HG02852 (cell line): Measurements from ENCODE around the gene ARHGDIA.
A peak's percentile ranks its signal among the peaks of the same experiment; 100 is the strongest.
"Not testable (repeated sequence)": the region's sequence is repeated elsewhere in the genome, so short reads cannot be mapped to it uniquely, and the experiment has no call there.

Source experiments
- ATAC-seq: cut with Tn5 transposase; IDR thresholded peaks from one replicate; pipeline ENCODE4 v1.9.1; 2021; ENCODE audit warnings: mild to moderate bottlenecking, moderate library complexity; ENCODE audit not compliant: unreplicated experiment

The ARHGDIA gene

GRCh38 chr17:81844887-81845286 lies 26.2 kb downstream of the ARHGDIA start:
- no peak for ATAC-seq

DNA sequence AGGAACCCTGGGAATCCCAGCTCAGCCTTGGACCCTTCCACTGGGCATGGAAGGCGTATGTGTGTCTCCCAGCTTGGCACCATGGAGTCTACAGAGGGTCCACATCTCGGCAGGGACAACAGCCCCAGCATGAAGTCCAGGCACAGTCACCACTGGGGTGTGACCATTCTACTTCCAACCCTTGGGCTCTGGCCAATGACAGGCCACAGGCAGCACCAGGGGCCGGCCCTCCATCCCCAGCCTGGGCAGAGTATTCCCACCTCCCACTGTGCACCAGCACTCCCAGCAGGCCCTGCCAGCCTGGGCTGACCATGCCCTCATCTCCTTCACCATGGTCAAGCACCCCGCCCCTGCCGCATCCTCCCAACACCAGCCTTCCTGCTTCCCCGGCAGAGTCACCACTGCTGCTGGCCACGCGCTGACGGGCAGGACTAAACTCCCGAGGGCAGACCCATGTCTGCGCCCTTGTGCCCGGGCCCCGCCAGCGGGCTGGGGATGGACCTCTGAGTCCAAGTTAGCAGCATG lies 26.7 kb downstream of the ARHGDIA start:
- ATAC-seq = no peak

DNA sequence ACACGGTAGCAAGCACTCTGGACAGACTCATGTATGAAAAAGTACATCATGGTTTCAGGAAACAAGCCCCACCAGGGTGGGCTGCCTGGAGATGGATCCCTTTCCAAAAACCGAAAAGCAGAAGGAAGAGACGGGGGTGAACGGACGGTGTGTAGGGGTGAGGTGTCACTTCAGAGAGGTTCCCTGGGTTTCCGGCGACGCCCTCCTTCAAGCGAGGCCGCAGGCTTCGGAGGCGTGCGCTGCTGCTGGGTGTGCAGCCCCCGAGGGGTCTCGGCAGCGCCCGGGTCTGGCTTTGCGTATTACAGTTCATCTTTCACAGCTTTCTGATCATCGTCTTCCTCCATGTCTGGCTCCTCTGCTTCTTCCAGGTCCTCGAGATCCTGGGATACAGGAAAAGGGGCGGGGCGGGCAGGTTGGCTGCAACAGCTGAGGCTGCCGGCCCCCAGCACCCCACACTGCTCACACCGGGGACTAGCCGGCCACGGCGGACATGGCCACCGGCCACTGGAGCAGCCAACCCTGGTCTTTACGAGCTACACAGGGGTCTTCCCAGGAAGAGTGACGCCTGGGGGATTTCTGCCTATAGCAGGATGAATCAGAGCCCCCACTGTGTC lies 27.3 kb downstream of the ARHGDIA start:
- no peak for ATAC-seq

DNA sequence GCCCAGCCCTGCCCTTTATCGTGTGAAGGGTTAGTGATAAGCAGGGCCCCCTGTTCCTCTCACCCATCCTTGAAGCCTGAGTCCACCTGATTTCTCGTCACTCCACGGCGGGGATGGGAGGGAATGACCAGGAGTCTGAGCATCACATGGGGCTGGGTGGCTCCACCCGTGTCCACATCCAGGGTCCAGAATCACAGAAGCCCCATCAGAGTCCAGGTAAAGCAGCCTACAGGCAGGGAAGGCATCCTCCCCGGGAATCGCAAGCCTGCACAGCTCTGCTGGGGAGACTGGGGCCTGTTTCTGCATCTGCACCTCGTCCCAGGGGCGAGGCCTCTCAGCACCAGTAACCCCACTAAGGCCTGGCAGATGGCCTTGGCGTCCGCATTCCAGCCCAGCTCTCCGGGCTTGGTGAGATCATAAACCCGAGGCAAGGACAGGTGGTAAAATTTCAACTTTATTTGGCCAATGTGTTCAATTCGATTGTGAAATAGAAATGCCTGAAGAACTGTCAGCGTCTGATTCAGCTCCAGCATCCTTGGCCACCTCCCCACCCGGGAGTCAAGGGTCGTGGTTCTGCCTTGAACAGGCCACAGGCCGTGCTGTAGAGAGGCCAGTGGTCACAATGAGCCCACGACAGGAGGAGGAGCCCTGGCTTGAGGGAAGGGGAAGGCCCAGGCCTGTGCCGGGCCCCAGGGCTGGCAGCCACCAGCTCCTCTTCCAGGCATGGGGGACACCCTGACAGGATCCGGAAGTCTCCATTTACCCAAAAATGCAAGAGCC lies 28.2 kb downstream of the ARHGDIA start:
- no peak for ATAC-seq

DNA sequence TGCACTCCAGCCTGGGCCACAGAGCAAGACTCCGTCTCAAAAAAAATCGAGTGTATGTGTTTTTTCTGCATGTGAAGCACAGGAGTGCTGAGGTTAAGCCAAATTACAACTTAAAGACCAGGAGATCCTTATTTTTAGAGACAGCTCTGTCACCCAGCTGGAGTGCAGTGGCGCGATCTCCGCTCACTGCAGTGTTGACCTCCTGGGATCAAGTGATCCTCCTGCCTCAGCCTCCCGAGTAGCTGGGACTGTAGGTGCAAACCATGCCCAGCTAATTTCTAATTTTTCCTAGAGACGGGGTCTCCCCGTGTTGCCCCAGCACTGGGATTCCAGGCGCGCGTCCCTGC lies 28.8 kb downstream of the ARHGDIA start:
- ATAC-seq = no peak

GRCh38 chr17:81841866-81842265 lies 29.3 kb downstream of the ARHGDIA start:
- ATAC-seq = no peak

- ATAC-seq = no peak
Observed at GRCh38 chr17:81840826-81841778, 30.0 kb downstream of the ARHGDIA start.

DNA sequence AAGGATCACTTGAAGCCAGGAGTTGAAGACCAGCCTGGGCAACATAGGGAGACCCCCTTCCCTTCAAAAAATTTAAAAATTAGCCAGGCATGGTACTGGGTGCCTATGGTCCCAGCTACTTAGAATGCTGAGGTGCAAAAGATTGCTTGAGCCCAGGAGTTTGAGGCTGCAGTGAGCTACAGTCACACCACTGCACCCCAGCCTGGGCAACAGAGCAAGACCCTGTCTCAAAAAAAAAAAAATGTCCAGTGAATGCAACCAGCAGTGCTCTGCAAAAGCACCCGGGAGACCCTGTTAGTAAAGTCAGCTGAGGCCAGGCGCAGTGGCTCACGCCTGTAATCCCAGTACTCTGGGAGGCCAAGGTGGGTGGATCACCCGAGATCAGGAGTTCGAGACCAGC lies 31.1 kb downstream of the ARHGDIA start:
- not testable (repeated sequence) for ATAC-seq

- ATAC-seq = no peak
Observed at GRCh38 chr17:81839301-81839700, 31.8 kb downstream of the ARHGDIA start.

- no peak for ATAC-seq
Observed at GRCh38 chr17:81838753-81839255, 32.3 kb downstream of the ARHGDIA start.

DNA sequence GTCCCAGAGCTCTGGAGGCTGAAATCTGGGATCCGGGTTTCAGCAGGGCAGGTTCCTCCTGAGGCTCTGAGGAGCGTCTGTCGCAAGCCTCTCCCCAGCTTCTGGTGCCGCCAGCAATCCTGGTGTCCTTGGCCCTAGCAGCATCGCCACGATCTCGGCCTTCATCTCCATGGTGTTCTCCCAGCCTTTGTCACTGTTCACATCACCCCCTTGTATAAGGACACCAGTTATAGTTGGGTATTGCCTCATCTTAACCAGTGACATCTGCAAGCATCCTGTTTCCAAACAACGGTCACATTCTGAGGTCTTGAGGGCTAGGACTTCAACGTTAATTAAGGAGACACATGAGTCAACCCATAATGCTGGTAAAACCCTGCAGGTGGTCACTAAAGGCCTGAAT lies 33.5 kb downstream of the ARHGDIA start:
- no peak for ATAC-seq

DNA sequence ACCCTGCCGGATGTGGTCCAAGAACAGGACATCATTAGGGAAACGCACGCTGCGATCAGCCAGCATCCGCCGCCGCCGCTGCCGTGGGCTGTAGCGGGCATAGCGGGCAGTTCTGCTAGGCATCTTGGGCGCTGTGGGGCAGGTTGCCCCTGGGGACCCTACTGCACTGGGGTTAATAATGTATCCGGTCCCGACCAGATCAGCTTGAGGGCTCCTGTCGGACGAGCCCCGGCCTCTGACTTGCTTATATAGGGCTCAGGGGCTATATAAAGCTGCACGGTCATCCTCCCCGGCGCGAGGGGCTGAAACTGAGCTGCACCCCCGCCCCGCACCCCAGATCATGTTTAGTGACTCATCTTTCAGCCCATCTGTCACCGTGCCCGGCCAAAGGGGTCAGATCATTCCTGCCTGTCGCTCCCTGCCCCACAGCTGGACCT lies 36.3 kb downstream of the ARHGDIA start, which contains the start of gene PPP1R27:
PPP1R27 (minus strand) TSS at position 220 of the 437 bp plus-strand sequence; CDS start at position 123, 97 bp downstream.
- ATAC-seq = no peak

GRCh38 chr17:81833921-81834830 lies 37.0 kb downstream of the ARHGDIA start:
- ATAC-seq = no peak

DNA sequence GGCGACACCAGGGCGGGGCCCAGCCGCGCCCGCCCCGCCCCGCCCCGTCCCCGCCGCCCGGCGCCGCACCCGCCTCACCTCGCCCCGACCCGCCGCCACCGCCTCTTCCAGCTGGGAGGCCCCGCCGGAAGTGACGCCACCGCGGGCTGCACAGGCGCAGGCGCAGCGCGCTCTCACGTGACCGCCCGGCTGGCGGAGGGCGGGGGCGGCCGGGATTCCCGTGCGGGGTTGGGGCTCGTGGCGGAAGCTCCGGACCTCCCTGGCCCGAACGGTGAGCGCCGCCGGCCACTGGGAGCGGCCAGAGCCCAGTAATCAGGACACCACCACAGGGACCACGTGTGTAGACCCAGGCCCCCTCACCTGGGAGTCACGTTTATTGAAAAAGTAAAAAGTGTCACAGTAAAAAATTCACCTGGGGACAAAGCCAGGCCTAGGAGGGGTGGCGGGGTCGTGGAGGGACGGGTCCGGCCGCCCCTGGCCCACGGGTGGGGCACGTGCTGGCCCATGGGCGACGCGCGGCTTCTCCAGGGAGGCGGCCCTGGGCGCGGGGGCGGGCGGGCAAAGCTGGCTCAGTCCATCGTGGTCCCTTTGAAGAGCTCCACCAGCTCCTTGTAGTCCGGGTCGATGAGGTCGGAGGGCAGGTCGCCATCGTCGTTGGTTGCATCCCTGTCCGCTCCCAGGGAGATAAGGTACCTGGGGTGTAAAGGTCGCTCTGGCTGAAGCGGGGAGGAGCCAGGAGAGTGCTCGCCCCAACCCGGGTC lies 37.8 kb downstream of the ARHGDIA start, which contains the start of gene MCRIP1:
MCRIP1 (minus strand) TSS at position 132 of the 761 bp plus-strand sequence. CDS start 8,785 bp downstream, outside the sequence.
- peak; percentile 65 for ATAC-seq

- ATAC-seq = peak; percentile 57
Observed at GRCh38 chr17:81832608-81833159, 38.5 kb downstream of the ARHGDIA start.

DNA sequence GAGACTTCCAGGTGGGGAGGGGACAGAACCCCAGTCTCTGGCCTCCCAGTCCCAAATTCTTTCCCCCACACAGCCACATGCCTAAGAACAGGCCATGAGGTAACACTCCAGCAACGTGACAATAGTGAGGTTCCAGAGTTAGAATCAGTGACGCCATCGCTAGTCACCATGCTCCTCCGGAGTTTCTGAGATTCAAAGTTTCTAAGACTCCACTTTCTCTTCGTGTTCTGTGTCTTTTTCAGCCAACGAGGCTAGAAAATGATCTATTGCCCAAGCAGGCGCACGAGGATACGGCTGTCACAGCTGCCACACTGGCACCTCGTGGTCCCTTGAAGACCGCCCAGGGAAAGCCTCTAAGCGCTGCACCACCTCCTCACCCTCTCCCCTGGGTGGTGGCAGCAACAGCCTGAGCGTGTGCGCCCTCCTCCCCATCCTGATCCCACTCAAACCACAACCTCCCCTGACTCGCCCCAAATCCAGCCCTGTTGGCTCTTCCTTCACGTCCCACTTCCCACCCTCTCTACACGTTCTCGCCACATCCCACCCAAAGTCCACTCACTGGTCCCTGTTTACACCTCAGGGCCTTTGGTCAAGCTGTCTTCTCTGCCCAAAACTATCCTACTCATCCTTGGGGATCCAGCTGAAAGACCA lies 39.1 kb downstream of the ARHGDIA start:
- no peak for ATAC-seq

DNA sequence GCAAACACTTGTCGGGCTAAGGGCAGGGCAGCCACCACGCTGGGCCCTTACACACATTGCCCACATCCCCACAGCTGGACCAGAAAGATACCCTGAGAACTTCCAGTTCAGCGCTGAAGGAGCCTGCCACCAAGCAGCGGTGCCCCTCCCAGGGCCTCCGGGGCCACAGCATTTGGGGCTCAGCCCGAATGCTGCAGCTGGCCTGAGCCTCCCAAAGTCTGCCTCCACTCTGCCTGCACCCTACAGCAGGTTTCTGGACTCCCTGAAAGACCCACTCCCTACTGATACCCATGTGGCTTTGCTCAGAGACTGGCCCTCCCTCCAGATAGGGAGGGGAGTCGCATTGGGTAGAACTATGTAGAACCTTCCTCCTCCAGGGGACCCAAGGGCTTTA lies 39.6 kb downstream of the ARHGDIA start:
- ATAC-seq = no peak

DNA sequence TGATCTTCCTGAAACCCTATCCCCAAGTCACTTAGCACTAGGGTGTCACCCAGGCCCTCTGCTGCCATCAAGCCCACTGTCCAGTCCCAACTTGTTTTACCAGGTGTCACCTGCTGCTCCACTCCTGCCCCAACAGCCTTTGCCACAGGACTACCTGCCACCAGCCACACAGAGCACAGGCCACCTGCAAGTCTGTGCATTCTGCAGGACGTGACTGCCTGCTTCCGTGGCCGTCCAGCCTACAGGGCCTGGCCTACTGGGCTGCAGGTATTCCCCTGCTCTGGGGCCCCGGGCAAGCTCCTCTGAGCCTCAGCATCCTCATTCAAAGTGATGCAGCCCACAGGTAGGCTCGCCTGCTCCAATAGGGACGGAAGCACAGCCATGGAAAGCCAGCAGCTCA lies 41.3 kb downstream of the ARHGDIA start:
- ATAC-seq = no peak
